HCT116 (cell line): ENCODE measurements around the gene TMEM203. TPM values are rescaled to one million over a fixed set of nuclear protein-coding genes. Genes with fewer than 3 reads are reported as not detected.

Source experiments
- ATAC-seq: fragments of 200-7000 bp; cut with Tn5 transposase; 2 replicates; pipeline ENCODE4 v1.9.1; 2020; ENCODE audit warnings: mild to moderate bottlenecking, moderate library complexity
- BruUV-seq: library from RNA; stranded (reverse); fragments of 400-500 nt; replicated peaks from 2 replicates; lab custom pipeline; 2021; lab: Mats Ljungman, UMichigan
- CTCF ChIA-PET: fragments of 300-600 bp; sonication (Branson Sonifier 250); formaldehyde crosslinking; loops from one replicate; lab custom pipeline; 2021; ENCODE audit warnings: antibody characterized with exemption; lab: Charles Lee
- POLR2A ChIA-PET: fragments of 300-600, 350-600 bp; sonication (Branson Sonifier 250); formaldehyde crosslinking; loops from one replicate; lab custom pipeline; 2021; ENCODE audit warnings: antibody characterized with exemption; lab: Charles Lee
- RAD21 ChIA-PET, 2 experiments: fragments of 300-600 bp; sonication (Branson Sonifier 250); formaldehyde crosslinking; loops; one replicate each; lab custom pipeline; 2023; ENCODE audit warnings: low total read pairs in 2 of 2; ENCODE audit not compliant: uncharacterized antibody in 2 of 2, unreplicated experiment in 2 of 2, low non-redundant PET in 1 of 2; lab: Charles Lee
- DNase-seq: peaks from one replicate; pipeline ENCODE4 v3.0.0-alpha.2; 2010; ENCODE audit warnings: low read depth, low spot score
- H2AFZ ChIP-seq: fragments of 200-600 bp; shearing (Covaris generic), sonication (generic); 2 replicates; pipeline ENCODE4 v1.6.1; 2017; ENCODE audit warnings: low read depth, mixed run types, mixed read lengths, antibody characterized with exemption, low read length; ENCODE audit not compliant: poor library complexity, severe bottlenecking
- H3K27ac ChIP-seq: 2 replicates; pipeline ENCODE4 v1.5.1; 2012; ENCODE audit warnings: low read depth, low read length
- H3K27me3 ChIP-seq: fragments of 200-600 bp; sonication (generic); 2 replicates; pipeline ENCODE4 v1.6.1; 2016; ENCODE audit warnings: mixed run types, low read length, mixed read lengths; ENCODE audit not compliant: insufficient read depth
- H3K36me3 ChIP-seq, 2 experiments: fragments of 200-500 bp in 1 of 2; fragments of 200-600 bp in 1 of 2; sonication (Bioruptor generic) in 1 of 2; sonication (generic) in 1 of 2; 2 replicates each; pipeline versions ENCODE4 v1.5.1 to v1.6.1; 2014 to 2016; ENCODE audit warnings: low read length in 2 of 2, inconsistent platforms in 1 of 2, mixed read lengths in 1 of 2, mixed run types in 1 of 2; ENCODE audit not compliant: insufficient read depth in 2 of 2, control insufficient read depth in 1 of 2
- H3K4me1 ChIP-seq, 2 experiments: fragments of 200-600 bp in 1 of 2; sonication (generic) in 1 of 2; 2 replicates each; pipeline versions ENCODE4 v1.5.1 to v1.6.1; 2012 to 2017; ENCODE audit warnings: low read length in 2 of 2, inconsistent platforms in 1 of 2, mild to moderate bottlenecking in 1 of 2, mixed read lengths in 1 of 2, mixed run types in 1 of 2, moderate library complexity in 1 of 2; ENCODE audit not compliant: insufficient read depth in 2 of 2, control insufficient read depth in 1 of 2
- H3K4me2 ChIP-seq: fragments of 200-600 bp; sonication (generic); 2 replicates; pipeline ENCODE4 v1.6.1; 2017; ENCODE audit warnings: mixed run types, low read length, mixed read lengths
- H3K4me3 ChIP-seq, 2 experiments: fragments of 200-600 bp in 1 of 2; sonication (generic) in 1 of 2; replicated peaks in 1 of 2; 2 replicates each; pipeline ENCODE4 v1.5.1; 2011 to 2016; ENCODE audit warnings: low read length in 2 of 2, control low read depth in 1 of 2, low read depth in 1 of 2, mild to moderate bottlenecking in 1 of 2, mixed read lengths in 1 of 2, mixed run types in 1 of 2
- H3K79me2 ChIP-seq: fragments of 200-600 bp; sonication (generic); 2 replicates; pipeline ENCODE4 v1.6.1; 2017; ENCODE audit warnings: mild to moderate bottlenecking, mixed run types, low read length, moderate library complexity, mixed read lengths; ENCODE audit not compliant: insufficient read depth
- H3K9ac ChIP-seq: fragments of 200-600 bp; sonication (generic); 2 replicates; pipeline ENCODE4 v1.6.1; 2016; ENCODE audit warnings: low read length, mixed read lengths
- H3K9me2 ChIP-seq: fragments of 200-600 bp; sonication (generic), shearing (Covaris generic); 2 replicates; pipeline ENCODE4 v1.6.1; 2017; ENCODE audit warnings: mixed run types, mild to moderate bottlenecking, moderate library complexity; ENCODE audit not compliant: insufficient read depth
- H3K9me3 ChIP-seq, 2 experiments: fragments of 200-500 bp in 1 of 2; fragments of 200-600 bp in 1 of 2; sonication (Bioruptor generic) in 1 of 2; sonication (generic) in 1 of 2; 2 replicates each; pipeline ENCODE4 v1.6.1; 2014 to 2017; ENCODE audit warnings: low read length in 2 of 2, mixed read lengths in 2 of 2, inconsistent platforms in 1 of 2, low read depth in 1 of 2, mild to moderate bottlenecking in 1 of 2, mixed run types in 1 of 2, moderate library complexity in 1 of 2; ENCODE audit not compliant: control insufficient read depth in 1 of 2, insufficient read depth in 1 of 2
- H4K20me1 ChIP-seq: fragments of 200-600 bp; sonication (generic), shearing (Covaris generic); 2 replicates; pipeline ENCODE4 v1.6.1; 2017; ENCODE audit warnings: mixed run types, mild to moderate bottlenecking, moderate library complexity; ENCODE audit not compliant: insufficient read depth
- CBX3 ChIP-seq: IDR thresholded peaks from 2 replicates; pipeline ENCODE4 v1.6.1; 2012; ENCODE audit warnings: low read depth
- EZH2 ChIP-seq: fragments of 200-600 bp; sonication (generic); IDR thresholded peaks from 2 replicates; pipeline ENCODE4 v1.6.1; 2017; ENCODE audit warnings: antibody characterized with exemption, mixed run types
- FOSL1 ChIP-seq: IDR thresholded peaks from 2 replicates; pipeline ENCODE4 v1.6.1; 2012; ENCODE audit warnings: low read depth
- POLR2A ChIP-seq: IDR thresholded peaks from 2 replicates; pipeline ENCODE4 v1.7.0; 2011; ENCODE audit warnings: borderline replicate concordance; ENCODE audit not compliant: insufficient read depth, insufficient read length; ENCODE audit errors: extremely low read depth
- POLR2AphosphoS5 ChIP-seq: IDR thresholded peaks from 2 replicates; pipeline ENCODE4 v1.6.1; 2011; ENCODE audit warnings: mild to moderate bottlenecking, low read depth, low read length, moderate library complexity
- SP1 ChIP-seq: IDR thresholded peaks from 2 replicates; pipeline ENCODE4 v1.6.1; 2012; ENCODE audit warnings: low read depth
- SRF ChIP-seq: IDR thresholded peaks from 2 replicates; pipeline ENCODE4 v1.6.1; 2012; ENCODE audit warnings: low read depth
- YY1 ChIP-seq: IDR thresholded peaks from 2 replicates; pipeline ENCODE4 v1.6.1; 2011; ENCODE audit warnings: low read length, low read depth, moderate library complexity, mild to moderate bottlenecking; ENCODE audit not compliant: insufficient replicate concordance; ENCODE audit errors: extremely low read depth
- ZFX ChIP-seq: fragments of 450-650 bp; IDR thresholded peaks from 2 replicates; pipeline ENCODE4 v1.6.1; 2017
- ZNF274 ChIP-seq: fragments of 200-500 bp; sonication (Bioruptor generic); IDR thresholded peaks from 2 replicates; pipeline ENCODE4 v1.6.1; 2014; ENCODE audit warnings: mild to moderate bottlenecking, low read depth, low read length, inconsistent platforms
- intact Hi-C: fragments of 100-400 bp; cut with micrococcal nuclease; formaldehyde crosslinking; loops from 2 replicates; pipeline ENCODE4 v1.10.0; 2022
- total RNA-seq: library from RNA; stranded (reverse); gene quantifications from one replicate; pipeline ENCODE4 v1.2.1, GENCODE V29; 2021; ENCODE audit not compliant: unreplicated experiment
- TF ChIP-seq, protein P1 (sequence below): IDR thresholded peaks from 2 replicates; pipeline ENCODE4 v1.6.1; 2012

The TMEM203 gene
- total RNA-seq, 1 experiment from 2014 or later: 45.0 TPM

DNA sequence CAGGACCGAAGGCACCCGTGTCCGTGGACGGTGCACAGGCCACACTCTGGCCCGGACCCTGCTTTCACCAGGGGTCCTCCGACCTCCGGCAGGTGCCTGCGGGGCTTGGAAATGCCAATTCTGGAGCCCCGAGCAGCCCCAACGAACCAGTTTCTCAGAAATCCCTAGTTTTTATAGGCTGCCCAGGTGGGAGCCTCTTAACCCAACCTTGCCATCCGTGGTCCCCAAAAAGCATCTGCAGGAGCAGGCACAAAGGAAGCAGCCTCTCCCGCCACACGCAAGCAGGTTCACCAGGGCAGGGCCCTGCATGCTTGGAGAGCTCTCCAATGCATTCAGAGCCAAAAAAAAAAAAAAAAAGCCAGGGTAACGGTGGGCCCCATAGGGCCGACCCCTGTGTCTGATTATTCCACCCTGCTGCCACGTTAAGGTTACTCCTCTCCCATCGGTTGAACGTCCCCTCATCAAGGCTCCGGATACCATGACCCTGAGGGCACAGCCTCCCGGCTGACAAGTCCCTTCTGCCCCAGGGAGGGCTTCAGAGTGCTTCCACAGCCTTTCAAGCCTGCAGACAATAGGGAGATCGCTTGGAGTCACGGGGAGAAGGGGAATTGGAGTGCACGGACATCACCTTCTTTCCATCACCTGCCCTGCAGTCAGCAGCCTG, 4.1 kb downstream of the TMEM203 start:
- no peak for DNase-seq
- ChIA-PET CTCF (interaction anchor here (0.5 to 2.0 kb wide), 6 partner anchors 12 to 152 kb away, joined by 3 to 7 read pairs (median 3); partner anchors contain the start of genes CYSRT1 and RNF224), POLR2A (interaction anchor here (0.8 to 1.2 kb wide), 12 partner anchors 9 to 133 kb away, joined by 3 to 17 read pairs (median 4); partner anchors contain the start of genes ANAPC2, MAN1B1, RNF224 and SSNA1), RAD21 (interaction anchor here in 1 of 2 experiments (1.1 kb wide), 1 partner anchor 12 kb away, joined by 4 read pairs; the partner anchor contains the start of gene SSNA1)
- Histone ChIP-seq H3K27me3 (no peaks in the 10 kb centered on the region), H3K79me2 (peaks cover 52% of the 10 kb centered on the region), H3K27ac (peak overlapping the region; percentile 68), H3K9ac (peak overlapping the region; percentile 77), H3K4me1 (peaks cover 31 to 52% of the 10 kb centered on the region in 2 experiments), H3K4me2 (peak overlapping the region; percentile 95), H3K9me2 (no peaks in the 10 kb centered on the region), H3K9me3 (no peaks in the 10 kb centered on the region), H4K20me1 (no peaks in the 10 kb centered on the region), H2AFZ (no peak overlapping the region), H3K4me3 (peak overlapping the region; percentile 61 to 81), H3K36me3 (peaks cover 0 to 3% of the 10 kb centered on the region in 2 experiments; a peak in 1 of 4 replicates)
- BruUV-seq: no TSS peak
- intact Hi-C loops: no loop called here
- TF ChIP-seq FOSL1: no peak
- no peak for TF ChIP-seq ZNF274
- TF ChIP-seq CBX3: no peak
- no peak for TF ChIP-seq SRF
- peak; percentile 16 for ATAC-seq

DNA sequence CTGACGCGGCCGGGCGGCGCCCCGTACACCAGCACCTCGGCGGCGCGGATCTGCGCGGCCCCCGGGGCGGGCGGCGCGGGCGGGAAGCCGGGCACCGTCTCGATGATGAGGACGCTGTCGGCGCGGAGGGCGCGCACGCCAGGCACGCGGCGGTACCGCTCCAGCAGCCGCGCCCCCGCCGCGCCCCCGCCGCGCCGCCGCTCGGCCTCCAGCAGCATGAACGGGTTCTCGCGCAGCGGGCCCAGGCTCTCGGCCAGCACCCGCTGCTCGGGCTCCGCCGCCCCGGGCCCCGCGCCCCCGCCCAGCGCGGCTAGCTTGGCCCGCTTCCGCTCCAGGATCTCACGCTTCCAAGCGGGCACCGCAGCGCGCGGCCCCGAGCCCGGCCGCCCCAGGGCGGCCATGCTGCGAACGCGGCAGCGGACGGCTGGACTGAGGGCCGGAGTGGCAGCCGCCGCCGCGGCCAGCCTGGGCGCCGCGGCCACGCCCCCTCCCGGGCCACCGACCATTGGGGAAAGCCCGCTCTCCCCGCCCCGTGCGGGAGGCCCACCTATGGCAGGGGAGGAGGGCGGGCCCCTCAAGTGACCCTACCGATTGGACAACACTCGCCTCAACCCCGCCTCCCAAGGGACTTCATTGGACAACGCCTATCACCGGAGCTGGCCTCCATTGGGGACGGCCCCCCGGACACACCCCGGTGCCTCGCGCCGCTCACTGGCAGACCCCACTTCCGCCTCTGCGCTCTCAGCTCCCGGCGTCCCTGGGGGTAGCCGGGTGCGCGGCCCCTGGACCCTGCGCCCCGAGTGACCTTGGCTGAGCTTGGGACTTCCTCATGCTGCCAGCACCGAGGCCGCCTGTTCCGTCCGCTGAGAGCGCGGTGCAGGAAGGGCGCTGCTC, 4.9 kb downstream of the TMEM203 start, which contains the start of gene TPRN:
Gene TPRN (minus strand): TSS at position 431 of the 894 bp plus-strand sequence. CDS start 30 bp downstream, at position 401.
- BruUV-seq: no TSS peak
- peak within 1 kb of the TSS; percentile 61 to 81 for H3K4me3 ChIP-seq
- H2AFZ ChIP-seq: no peak within 1 kb of the TSS
- H3K27me3 ChIP-seq: no peaks in the 10 kb centered on the region
- H3K9me2 ChIP-seq: no peaks in the 10 kb centered on the region
- H3K4me1 ChIP-seq: peaks cover 32 to 54% of the 10 kb centered on the region in 2 experiments
- H3K79me2 ChIP-seq: peaks cover 44% of the 10 kb centered on the region
- POLR2A ChIA-PET: interaction anchor here (0.8 to 1.2 kb wide), 12 partner anchors 10 to 132 kb away, joined by 3 to 17 read pairs (median 4); partner anchors contain the start of genes ANAPC2, MAN1B1, RNF224 and SSNA1
- no peaks in the 10 kb centered on the region for H4K20me1 ChIP-seq
- H3K9ac ChIP-seq: peak within 1 kb of the TSS; percentile 77
- no peak for TF ChIP-seq SRF
- peak; percentile 95 for TF ChIP-seq POLR2A
- peak; percentile 88 for TF ChIP-seq YY1
- no peak for TF ChIP-seq EZH2
- TF ChIP-seq POLR2AphosphoS5: peak; percentile 99
- no peak for TF ChIP-seq SP1
- TF ChIP-seq, protein P1, sequence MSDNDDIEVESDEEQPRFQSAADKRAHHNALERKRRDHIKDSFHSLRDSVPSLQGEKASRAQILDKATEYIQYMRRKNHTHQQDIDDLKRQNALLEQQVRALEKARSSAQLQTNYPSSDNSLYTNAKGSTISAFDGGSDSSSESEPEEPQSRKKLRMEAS: no peak
- peak; percentile 71; the same call in 1 of the 2 replicates for TF ChIP-seq ZFX
- H3K27ac ChIP-seq: peak within 1 kb of the TSS; percentile 85
- peak; percentile 93 for ATAC-seq
- peak within 1 kb of the TSS; percentile 95 for H3K4me2 ChIP-seq
- DNase-seq: peak; percentile 96
- CTCF ChIA-PET: interaction anchor here (0.5 to 2.0 kb wide), 6 partner anchors 12 to 151 kb away, joined by 3 to 7 read pairs (median 3); partner anchors contain the start of genes CYSRT1 and RNF224
- 0 out of 4 replicates have a peak, but pooled peaks cover 0 to 3% of the 10 kb centered on the region in 2 experiments for H3K36me3 ChIP-seq
- intact Hi-C loops: loop anchor here (1.0 kb wide), 1 partner anchor 41 kb away; the partner anchor contains the start of gene TUBB4B
- RAD21 ChIA-PET: interaction anchor here in 1 of 2 experiments (1.1 kb wide), 1 partner anchor 11 kb away, joined by 4 read pairs; the partner anchor contains the start of gene SSNA1
- no peaks in the 10 kb centered on the region for H3K9me3 ChIP-seq
